ENCODE data around the gene OR2AT4. TPM values are rescaled to one million over a fixed set of nuclear protein-coding genes. Genes with fewer than 3 reads are reported as not detected.
"Not testable (repeated sequence)": the region's sequence is repeated elsewhere in the genome, so short reads cannot be mapped to it uniquely, and the experiment has no call there.

Gene OR2AT4
- total RNA-seq, 1 experiment from 2014 or later = not detected

- in situ Hi-C loops (cut with HindIII; ENCODE audit: low pct_unique_long_range_greater_than_20kb, low sequenced_read_pairs); DNase-seq (ENCODE audit: low read depth): not testable (repeated sequence)
These were observed 54.9 kb downstream of the OR2AT4 start for GRCh38 chr11:75041821-75042220.

GRCh38 chr11:75041263-75041662 is 55.4 kb downstream of the OR2AT4 start:
- no peak for DNase-seq (ENCODE audit: low read depth)
- in situ Hi-C loops (cut with HindIII; ENCODE audit: low pct_unique_long_range_greater_than_20kb, low sequenced_read_pairs) = no loop called here

- DNase-seq (ENCODE audit: low read depth) = no peak
- in situ Hi-C loops (cut with HindIII; ENCODE audit: low pct_unique_long_range_greater_than_20kb, low sequenced_read_pairs) = no loop called here
These were observed 56.4 kb downstream of the OR2AT4 start for GRCh38 chr11:75040167-75040770.

GRCh38 chr11:75035911-75036565 is 60.6 kb downstream of the OR2AT4 start:
- in situ Hi-C loops (cut with HindIII; ENCODE audit: low pct_unique_long_range_greater_than_20kb, low sequenced_read_pairs) = no loop called here
- DNase-seq (ENCODE audit: low read depth) = peak; percentile 42

GRCh38 chr11:75035256-75035655 is 61.4 kb downstream of the OR2AT4 start:
- no peak for DNase-seq (ENCODE audit: low read depth)
- in situ Hi-C loops (cut with HindIII; ENCODE audit: low pct_unique_long_range_greater_than_20kb, low sequenced_read_pairs) = no loop called here

- in situ Hi-C loops (cut with HindIII; ENCODE audit: low pct_unique_long_range_greater_than_20kb, low sequenced_read_pairs) = no loop called here
- no peak for DNase-seq (ENCODE audit: low read depth)
These were observed 62.8 kb downstream of the OR2AT4 start for GRCh38 chr11:75033916-75034315.

- DNase-seq (ENCODE audit: low read depth) = no peak
- in situ Hi-C loops (cut with HindIII; ENCODE audit: low pct_unique_long_range_greater_than_20kb, low sequenced_read_pairs) = no loop called here
These were observed 64.1 kb downstream of the OR2AT4 start for GRCh38 chr11:75032550-75032935.

GRCh38 chr11:75031771-75032549 is 64.7 kb downstream of the OR2AT4 start:
- DNase-seq (ENCODE audit: low read depth) = peak; percentile 14
- in situ Hi-C loops (cut with HindIII; ENCODE audit: low pct_unique_long_range_greater_than_20kb, low sequenced_read_pairs) = no loop called here

Other genes starting within 250 kb of the OR2AT4 start
- 14.0 and 26.0 TPM in 2 replicates for gene XRRA1, start 147.8 kb downstream of the OR2AT4 start, total RNA-seq (2014; rRNA removed; shearing (Covaris generic); ENCODE audit: low replicate concordance)
- 6.7 and 23.7 TPM in 2 replicates for gene SPCS2, start 147.6 kb downstream of the OR2AT4 start, total RNA-seq (2014; rRNA removed; shearing (Covaris generic); ENCODE audit: low replicate concordance)
- 1.4 and 2.4 TPM in 2 replicates for gene NEU3, start 107.9 kb downstream of the OR2AT4 start, total RNA-seq (2014; rRNA removed; shearing (Covaris generic); ENCODE audit: low replicate concordance)
- 5.0 and 15.6 TPM in 2 replicates for gene SLCO2B1, start 54.2 kb upstream of the OR2AT4 start, total RNA-seq (2014; rRNA removed; shearing (Covaris generic); ENCODE audit: low replicate concordance)
- gene TPBGL, start 143.9 kb upstream of the OR2AT4 start, total RNA-seq (2014; rRNA removed; shearing (Covaris generic); ENCODE audit: low replicate concordance) = not detected in 2 replicates

All from Caki2 (cell line).